PC-3 (cell line): ENCODE data around the gene TTC23. TPM values are rescaled to one million over a fixed set of nuclear protein-coding genes. Genes with fewer than 3 reads are reported as not detected.

Experiments used
- ATAC-seq: fragments of 200-7000 bp; cut with Tn5 transposase; 2 replicates; pipeline ENCODE4 v1.9.1; 2020; ENCODE audit warnings: mild to moderate bottlenecking, moderate library complexity
- BruUV-seq: library from RNA; stranded (reverse); fragments of 400-500 nt; replicated peaks from 2 replicates; lab custom pipeline; 2021; lab: Mats Ljungman, UMichigan
- CTCF ChIA-PET: fragments of 300-600 bp; sonication (Branson Sonifier 250); formaldehyde crosslinking; loops from one replicate; lab custom pipeline; 2022; ENCODE audit warnings: antibody characterized with exemption; lab: Charles Lee
- POLR2A ChIA-PET: fragments of 300-600 bp; sonication (Branson Sonifier 250); formaldehyde crosslinking; loops from one replicate; lab custom pipeline; 2022; ENCODE audit warnings: antibody characterized with exemption; ENCODE audit not compliant: unreplicated experiment; lab: Charles Lee
- DNase-seq: peaks from one replicate; pipeline ENCODE4 v3.0.0-alpha.2; 2015
- H2AFZ ChIP-seq: fragments of 300-600 bp; sonication (generic); 2 replicates; pipeline ENCODE4 v1.6.0; 2016; ENCODE audit warnings: antibody characterized with exemption, low read length
- H3F3A ChIP-seq: fragments of 300-600 bp; sonication (generic); one replicate; pipeline ENCODE4 v1.6.0; 2017; ENCODE audit warnings: antibody characterized with exemption, low read length, control low read depth, mild to moderate bottlenecking; ENCODE audit not compliant: unreplicated experiment
- H3K27ac ChIP-seq: fragments of 300-600 bp; sonication (generic); 2 replicates; pipeline ENCODE4 v1.5.1; 2016; ENCODE audit warnings: mild to moderate bottlenecking, low read length
- H3K27me3 ChIP-seq: fragments of 300-600 bp; sonication (generic); 2 replicates; pipeline ENCODE4 v1.6.1; 2016; ENCODE audit warnings: low read length, mixed read lengths
- H3K36me3 ChIP-seq: fragments of 300-600 bp; sonication (generic); 2 replicates; pipeline ENCODE4 v1.6.1; 2016; ENCODE audit warnings: low read depth, mixed run types, low read length, mixed read lengths
- H3K4me1 ChIP-seq: fragments of 300-600 bp; sonication (generic); 2 replicates; pipeline ENCODE4 v1.5.1; 2016; ENCODE audit warnings: low read length; ENCODE audit not compliant: insufficient read depth
- H3K4me2 ChIP-seq: fragments of 300-600 bp; sonication (generic); 2 replicates; pipeline ENCODE4 v1.6.0; 2016; ENCODE audit warnings: low read length
- H3K4me3 ChIP-seq: fragments of 300-600 bp; sonication (generic); 2 replicates; pipeline ENCODE4 v1.5.1; 2016; ENCODE audit warnings: mild to moderate bottlenecking, low read length, mixed read lengths
- H3K79me2 ChIP-seq: fragments of 300-600 bp; sonication (generic); 2 replicates; pipeline ENCODE4 v1.6.1; 2017; ENCODE audit warnings: low read length, mixed read lengths
- H3K9ac ChIP-seq: fragments of 300-600 bp; sonication (generic); 2 replicates; pipeline ENCODE4 v1.6.0; 2016; ENCODE audit warnings: mild to moderate bottlenecking, low read length
- H3K9me2 ChIP-seq: fragments of 300-600 bp; sonication (generic); replicated peaks from 2 replicates; pipeline ENCODE4 v1.6.1; 2016; ENCODE audit warnings: mixed run types, low read length, mixed read lengths
- H3K9me3 ChIP-seq: fragments of 300-600 bp; sonication (generic); 2 replicates; pipeline ENCODE4 v1.6.1; 2016; ENCODE audit warnings: low read length, mixed read lengths
- H4K20me1 ChIP-seq: fragments of 300-600 bp; sonication (generic); 2 replicates; pipeline ENCODE4 v1.6.1; 2016; ENCODE audit warnings: low read length, mixed read lengths
- CTCF ChIP-seq: fragments of 300-600 bp; sonication (generic); conservative IDR thresholded peaks from 2 replicates; pipeline ENCODE4 v1.5.1; 2017; ENCODE audit warnings: antibody characterized with exemption, low read depth, mild to moderate bottlenecking, low read length
- EZH2 ChIP-seq: fragments of 300-600 bp; sonication (generic); IDR thresholded peaks from one replicate; pipeline ENCODE4 v1.6.1; 2017; ENCODE audit warnings: antibody characterized with exemption, mild to moderate bottlenecking, low read length; ENCODE audit not compliant: unreplicated experiment
- EZH2phosphoT487 ChIP-seq: fragments of 300-600 bp; sonication (generic); IDR thresholded peaks from 2 replicates; pipeline ENCODE4 v1.6.1; 2018; ENCODE audit warnings: mild to moderate bottlenecking, antibody characterized with exemption, low read length, borderline replicate concordance
- intact Hi-C: fragments of 100-400 bp; cut with micrococcal nuclease; formaldehyde crosslinking; loops from 2 replicates; pipeline ENCODE4 v1.9.0; 2023
- total RNA-seq: library from RNA; depleted of rRNA; stranded (reverse); fragments of >200 nt; gene quantifications from 2 replicates; pipeline ENCODE4 v1.2.3, GENCODE V29; 2014

TTC23 gene
- total RNA-seq, 1 experiment from 2014 or later, result 10.4 TPM

DNA sequence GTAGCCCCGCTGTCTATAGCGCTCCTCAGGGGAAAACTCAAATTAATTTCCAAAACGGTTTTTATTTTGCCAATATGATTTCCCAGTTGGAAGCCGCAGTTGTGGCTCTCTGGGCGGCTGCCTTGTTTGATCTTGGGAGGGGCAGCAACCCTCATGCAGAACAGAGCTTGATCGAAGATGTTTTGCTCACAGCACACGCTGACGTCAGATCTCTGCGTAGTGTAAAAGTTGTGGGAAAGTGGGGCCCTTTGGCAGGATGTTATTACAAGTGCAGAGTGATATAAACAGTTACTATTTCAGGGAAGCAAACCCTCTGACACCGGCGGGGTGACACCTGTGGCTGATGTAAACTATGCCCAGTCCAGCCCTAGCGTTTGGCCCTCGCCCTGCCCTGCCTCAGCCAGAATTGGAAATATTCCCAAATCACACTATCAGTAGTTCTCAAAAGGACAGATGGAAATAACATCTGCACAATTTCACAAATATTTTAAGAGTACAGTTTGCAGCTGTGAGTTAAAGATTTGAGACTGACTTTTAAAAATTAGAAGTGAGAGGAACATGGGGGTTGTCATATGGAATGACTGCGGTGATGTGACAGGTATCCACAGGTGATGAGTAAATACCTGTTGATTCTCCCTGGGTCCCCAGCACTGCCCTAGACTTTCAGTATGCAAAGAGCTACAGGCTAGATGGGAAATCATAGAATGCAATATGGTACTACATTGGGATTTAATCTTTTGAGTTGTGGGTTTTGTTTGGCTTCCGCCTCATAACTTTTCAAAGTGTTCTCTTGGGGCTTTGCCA, 142.8 kb downstream of the TTC23 start:
- POLR2A ChIA-PET, result no interaction called here
- no peak for TF ChIP-seq CTCF
- TF ChIP-seq EZH2phosphoT487, result no peak
- TF ChIP-seq EZH2, result no peak
- no peak overlapping the region for H3K27ac ChIP-seq
- H4K20me1 ChIP-seq, result no peaks in the 10 kb centered on the region
- no peaks in the 10 kb centered on the region for H3F3A ChIP-seq
- no peak overlapping the region for H3K9ac ChIP-seq
- CTCF ChIA-PET, result no interaction called here
- no peaks in the 10 kb centered on the region for H3K9me3 ChIP-seq
- H3K36me3 ChIP-seq, result no peaks in the 10 kb centered on the region
- TSS peak; percentile 45 for BruUV-seq
- H3K4me1 ChIP-seq, result peaks cover 15% of the 10 kb centered on the region; the same call in 1 of the 2 replicates
- H3K27me3 ChIP-seq, result no peaks in the 10 kb centered on the region
- no peak overlapping the region for H2AFZ ChIP-seq
- no peak overlapping the region for H3K4me3 ChIP-seq
- ATAC-seq (no peak), DNase-seq (no peak)
- intact Hi-C loops, result no loop called here
- no peaks in the 10 kb centered on the region for H3K9me2 ChIP-seq
- peak overlapping the region; percentile 73; the same call in 1 of the 2 replicates for H3K4me2 ChIP-seq
- peaks cover 33% of the 10 kb centered on the region for H3K79me2 ChIP-seq

DNA sequence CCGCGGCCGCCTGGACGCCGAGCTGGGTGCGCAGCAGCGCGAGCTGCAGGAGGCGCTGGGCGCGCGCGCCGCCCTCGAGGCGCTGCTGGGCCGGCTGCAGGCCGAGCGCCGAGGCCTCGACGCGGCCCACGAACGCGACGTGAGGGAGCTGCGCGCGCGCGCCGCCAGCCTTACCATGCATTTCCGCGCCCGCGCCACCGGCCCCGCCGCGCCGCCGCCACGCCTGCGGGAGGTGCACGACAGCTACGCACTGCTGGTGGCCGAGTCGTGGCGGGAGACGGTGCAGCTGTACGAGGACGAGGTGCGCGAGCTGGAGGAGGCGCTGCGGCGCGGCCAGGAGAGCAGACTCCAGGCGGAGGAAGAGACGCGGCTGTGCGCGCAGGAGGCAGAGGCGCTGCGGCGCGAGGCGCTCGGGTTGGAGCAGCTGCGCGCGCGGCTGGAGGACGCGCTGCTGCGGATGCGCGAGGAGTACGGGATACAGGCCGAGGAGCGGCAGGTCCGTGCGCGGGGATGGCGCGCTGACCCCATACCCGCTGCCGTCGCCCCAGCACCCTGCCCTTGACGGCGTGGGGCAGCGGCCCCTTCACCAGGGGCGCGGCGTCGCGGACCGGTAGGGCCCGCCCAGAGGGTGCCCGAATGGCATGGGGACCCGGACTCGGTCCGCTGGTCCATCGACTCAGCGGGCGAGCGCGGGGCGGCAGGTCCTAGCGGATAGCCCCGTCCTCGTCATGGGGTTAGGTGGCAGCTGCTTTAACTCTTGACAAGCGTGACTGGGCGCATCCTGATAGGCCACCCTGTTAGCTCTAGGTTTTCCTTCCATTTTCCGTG, 143.7 kb downstream of the TTC23 start:
- DNase-seq, result no peak
- intact Hi-C loops, result loop anchor here (1.0 kb wide), 1 partner anchor 18 kb away; no protein-coding TSS in a partner anchor
- Histone ChIP-seq H3K36me3 (no peaks in the 10 kb centered on the region), H3K9ac (peak overlapping the region; percentile 72; the same call in 1 of the 2 replicates), H3K4me2 (peak overlapping the region; percentile 95), H3K79me2 (peaks cover 33% of the 10 kb centered on the region), H3F3A (no peaks in the 10 kb centered on the region), H3K27me3 (no peaks in the 10 kb centered on the region), H3K4me1 (peaks cover 15% of the 10 kb centered on the region; the same call in 1 of the 2 replicates), H3K9me2 (no peaks in the 10 kb centered on the region), H3K4me3 (peak overlapping the region; percentile 79), H2AFZ (no peak overlapping the region; the same call in 1 of the 2 replicates), H4K20me1 (no peaks in the 10 kb centered on the region), H3K27ac (no peak overlapping the region), H3K9me3 (no peaks in the 10 kb centered on the region)
- no TSS peak for BruUV-seq
- ChIA-PET POLR2A (no interaction called here), CTCF (interaction anchor here (0.6 to 0.8 kb wide), 3 partner anchors 18 to 110 kb away, joined by 3 to 5 read pairs (median 3); no protein-coding TSS in a partner anchor)
- TF ChIP-seq CTCF, result no peak
- TF ChIP-seq EZH2phosphoT487, result no peak
- TF ChIP-seq EZH2, result no peak
- ATAC-seq, result peak; percentile 39
